HG02943 (cell line): Measurements from ENCODE around the gene KRT6B.
"Not testable (repeated sequence)": the region's sequence is repeated elsewhere in the genome, so short reads cannot be mapped to it uniquely, and the experiment has no call there.

Source experiments
- ATAC-seq: cut with Tn5 transposase; IDR thresholded peaks from one replicate; pipeline ENCODE4 v1.9.1; 2021; ENCODE audit warnings: mild to moderate bottlenecking, low read depth, moderate library complexity; ENCODE audit not compliant: unreplicated experiment

Gene KRT6B

DNA sequence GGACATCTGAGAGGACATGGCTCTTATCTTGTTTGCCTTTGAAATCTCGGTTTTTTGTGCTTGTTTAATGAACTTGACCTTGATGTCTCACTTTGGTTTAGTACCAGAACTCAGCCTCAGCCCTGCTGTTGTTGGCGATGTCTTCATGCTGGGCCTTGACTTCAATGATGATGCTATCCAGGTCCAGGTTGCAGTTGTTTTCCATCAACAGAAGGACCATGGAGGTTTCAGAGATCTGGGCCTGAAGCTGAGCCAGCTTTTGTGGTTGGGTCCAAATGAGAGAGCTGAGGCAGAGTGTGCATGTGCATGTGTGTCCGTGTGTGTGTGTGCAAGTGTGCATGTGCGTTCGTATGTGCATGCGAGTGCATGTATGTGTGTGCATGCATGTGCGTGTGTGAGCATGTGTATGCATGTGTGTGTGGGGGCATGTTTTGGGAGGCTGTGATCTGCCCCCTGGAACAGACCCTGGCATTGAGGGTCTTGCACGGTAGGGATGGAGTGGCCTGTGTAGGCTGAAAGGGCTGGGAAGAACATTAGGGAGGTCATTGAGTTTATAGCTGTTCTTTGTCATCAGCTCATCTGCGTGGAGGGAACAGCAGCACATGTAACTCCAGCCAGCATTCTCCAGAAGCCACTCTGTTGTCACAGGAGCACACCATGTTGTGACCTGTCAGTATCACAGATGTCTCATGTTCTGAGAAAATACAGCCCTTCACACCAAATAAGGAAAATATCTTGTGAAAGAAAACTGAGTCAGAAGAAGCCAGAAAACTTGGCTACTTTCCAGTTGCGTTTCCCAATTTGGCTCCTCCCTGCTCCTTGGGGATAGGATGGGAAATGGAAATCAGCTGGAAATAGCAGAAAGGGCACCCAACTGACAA is 35.8 kb downstream of the KRT6B start:
- ATAC-seq, result no peak

- ATAC-seq, result no peak
Measured at GRCh38 chr12:52414936-52415335, 37.0 kb downstream of the KRT6B start.

DNA sequence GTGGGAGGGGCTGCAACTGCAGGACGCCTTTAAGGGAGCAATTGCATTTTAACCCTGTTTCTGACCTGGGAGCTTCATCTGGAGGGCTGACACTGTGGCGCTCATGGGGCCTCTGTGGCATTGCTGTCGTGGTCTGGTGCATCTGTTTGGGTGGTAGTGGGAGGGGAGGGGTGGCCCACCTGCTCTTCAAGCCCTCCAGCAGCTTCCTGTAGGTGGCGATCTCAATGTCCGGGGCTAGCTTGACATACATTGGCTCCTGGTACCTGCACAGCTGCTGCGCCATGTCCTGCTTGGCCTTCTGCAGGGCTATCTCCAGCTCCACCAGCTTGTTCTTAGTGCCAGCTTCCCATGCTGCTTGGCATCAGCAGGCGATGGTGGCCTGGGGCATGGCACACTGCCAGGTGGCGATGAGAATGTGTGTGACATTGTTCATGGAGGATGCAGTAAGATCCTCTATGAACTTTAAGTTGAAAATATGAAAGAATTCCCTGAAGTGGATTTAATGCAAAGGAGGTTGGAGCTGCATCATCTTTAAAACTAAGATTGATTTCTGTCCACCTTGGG is 38.1 kb downstream of the KRT6B start:
- ATAC-seq, result no peak

DNA sequence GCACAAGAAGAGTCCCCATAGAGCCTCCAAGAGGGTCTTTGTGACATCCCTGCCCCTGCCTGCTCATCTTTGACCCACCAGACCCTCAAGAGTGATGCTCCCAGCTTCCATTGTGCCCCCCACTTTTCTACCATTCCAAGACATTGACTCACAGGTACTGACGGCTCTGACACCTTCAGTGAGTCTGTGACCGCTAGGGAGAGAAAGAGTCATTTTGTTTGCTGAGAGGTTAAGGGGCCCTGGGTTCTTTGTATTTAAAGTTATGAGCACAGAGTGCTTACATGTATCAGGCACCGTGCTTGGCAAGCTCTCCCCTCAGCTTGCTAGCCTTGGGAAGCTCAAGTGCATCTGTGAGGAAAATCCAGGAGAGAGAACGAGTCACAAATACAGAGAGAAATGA is 38.7 kb downstream of the KRT6B start:
- no peak for ATAC-seq

DNA sequence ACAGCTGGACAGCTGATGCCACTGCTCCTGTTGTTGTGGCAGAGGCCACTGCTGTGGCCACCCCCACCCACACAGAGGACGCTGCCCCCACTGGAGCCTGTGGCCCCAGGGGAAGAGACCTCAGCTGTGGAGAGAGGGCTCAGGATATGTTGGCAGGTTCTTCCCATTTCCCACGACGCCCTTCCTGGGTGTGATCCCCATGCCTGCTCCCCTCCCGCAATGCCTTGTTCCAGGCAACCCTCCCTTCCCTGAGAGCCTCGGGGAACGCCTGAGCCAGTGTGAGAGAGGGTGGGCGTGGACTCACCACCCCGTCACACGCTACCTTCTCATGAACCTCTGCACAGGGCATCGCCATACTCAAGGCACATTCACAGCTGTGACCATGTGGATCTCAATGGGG is 40.1 kb downstream of the KRT6B start:
- no peak for ATAC-seq

GRCh38 chr12:52410589-52411248 is 41.2 kb downstream of the KRT6B start:
- ATAC-seq, result not testable (repeated sequence)

DNA sequence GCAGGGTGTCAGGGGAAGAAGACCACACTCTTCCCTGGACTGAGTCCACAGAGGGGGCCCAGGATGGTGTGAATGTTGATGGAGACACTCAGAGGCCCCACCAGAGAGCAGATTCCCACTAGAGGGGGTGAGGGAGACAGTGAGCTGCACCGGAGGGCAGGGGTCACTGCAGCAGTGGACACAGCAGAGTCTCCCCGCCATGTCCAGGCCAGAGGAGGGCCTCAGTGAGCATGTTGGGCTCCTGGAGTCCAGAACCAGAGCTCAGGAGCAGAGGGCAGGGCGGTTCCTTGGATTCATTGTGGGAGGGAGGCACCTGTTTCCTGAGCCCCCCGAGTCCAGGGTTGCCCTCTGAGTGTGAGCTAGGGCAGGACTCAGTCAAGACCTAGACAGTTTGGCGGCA is 44.0 kb downstream of the KRT6B start:
- no peak for ATAC-seq

- no peak for ATAC-seq
Measured at GRCh38 chr12:52405922-52406385, 46.0 kb downstream of the KRT6B start, which contains the start of gene KRT82. Gene KRT82, minus strand, starts transcription at chr12:52406335. Its CDS starts 58 bp downstream, at chr12:52406277.

DNA sequence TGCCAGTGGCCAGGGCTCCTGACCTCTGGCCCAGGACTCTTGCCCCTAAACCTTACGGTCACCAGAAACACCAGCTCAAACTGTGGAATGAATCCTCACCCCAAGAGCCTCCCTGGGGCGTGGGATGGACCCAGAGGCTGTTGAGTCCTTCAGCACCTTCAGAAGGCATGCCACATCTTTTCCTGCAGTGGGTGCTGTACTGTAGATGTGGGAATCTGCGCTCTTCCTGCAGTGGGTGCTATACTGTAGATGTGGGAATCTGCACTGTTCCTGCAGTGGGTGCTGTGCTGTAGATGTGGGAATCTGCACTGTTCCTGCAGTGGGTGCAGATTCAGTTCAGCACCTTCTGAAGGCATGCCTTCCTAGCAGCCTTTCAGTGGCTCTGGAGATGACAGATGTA is 47.0 kb downstream of the KRT6B start:
- ATAC-seq, result no peak

- ATAC-seq, result no peak
Measured at GRCh38 chr12:52403561-52403960, 48.4 kb downstream of the KRT6B start.

- ATAC-seq, result no peak
Measured at GRCh38 chr12:52402873-52403540, 48.9 kb downstream of the KRT6B start.

DNA sequence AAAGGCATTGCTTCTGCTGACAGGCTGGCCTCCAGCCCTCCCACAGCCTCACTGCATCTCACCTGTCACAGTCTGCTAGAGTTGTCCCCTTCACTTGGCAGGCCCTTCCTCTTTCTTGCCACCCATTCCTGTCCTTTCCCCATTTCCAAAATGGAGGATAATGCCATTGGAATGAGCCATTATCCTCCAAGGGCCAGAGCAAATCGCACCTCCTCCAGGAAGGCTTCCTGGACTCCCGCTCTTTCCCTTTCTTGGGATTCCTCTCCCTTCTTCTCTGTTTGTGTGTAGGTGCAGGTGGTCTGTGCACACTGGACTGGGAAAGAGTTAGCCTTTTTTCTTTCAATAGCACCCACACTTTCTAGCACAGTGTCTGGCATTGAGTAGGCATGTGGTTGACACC is 49.6 kb downstream of the KRT6B start:
- no peak for ATAC-seq

GRCh38 chr12:52401926-52402325 is 50.0 kb downstream of the KRT6B start:
- no peak for ATAC-seq

- no peak for ATAC-seq
Measured at GRCh38 chr12:52401526-52401925, 50.4 kb downstream of the KRT6B start.

GRCh38 chr12:52400906-52401305 is 51.0 kb downstream of the KRT6B start:
- ATAC-seq, result no peak

DNA sequence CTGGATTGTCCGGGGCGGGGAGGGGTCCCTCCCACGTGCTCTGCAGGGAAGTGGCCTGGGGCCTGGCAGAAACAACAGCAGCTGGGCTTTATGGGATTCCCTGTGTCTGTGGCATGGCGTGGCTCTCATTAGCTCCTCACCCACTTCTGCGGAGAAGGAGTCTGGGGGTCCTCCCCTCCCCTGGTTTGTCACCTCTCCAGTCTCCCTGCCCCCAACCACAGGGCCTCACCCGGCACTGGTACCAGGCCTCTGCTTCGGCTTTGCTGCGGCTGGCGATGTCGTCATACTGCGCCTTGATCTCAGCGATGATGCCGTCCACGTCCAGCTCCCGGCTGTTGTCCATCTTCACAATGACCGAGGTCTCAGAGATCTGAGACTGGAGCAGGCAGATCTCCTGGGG is 52.2 kb downstream of the KRT6B start:
- ATAC-seq, result no peak

DNA sequence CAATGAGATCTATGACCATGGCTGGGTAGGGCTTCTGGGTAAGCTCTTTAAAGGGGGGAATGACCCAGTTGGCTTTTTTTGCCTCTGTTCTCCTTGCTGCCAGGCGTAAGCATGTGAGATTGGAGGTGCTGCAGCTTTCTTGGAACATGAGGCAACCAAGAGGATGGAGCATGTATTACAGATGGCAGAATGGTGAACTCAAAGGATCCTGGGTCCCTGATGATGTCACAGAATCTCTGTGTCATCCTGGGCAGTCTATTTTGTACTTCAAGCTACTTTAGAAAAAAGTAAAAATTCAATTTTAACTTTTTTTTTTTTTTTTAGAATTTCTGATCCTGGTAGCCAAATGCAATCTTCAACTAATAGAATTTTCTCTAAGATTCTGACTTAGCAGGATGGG is 53.8 kb downstream of the KRT6B start:
- ATAC-seq, result no peak

- ATAC-seq, result no peak
Measured at GRCh38 chr12:52396656-52397055, 55.3 kb downstream of the KRT6B start.
